Measurements from ENCODE around the gene SAMD14.

The SAMD14 gene

DNA sequence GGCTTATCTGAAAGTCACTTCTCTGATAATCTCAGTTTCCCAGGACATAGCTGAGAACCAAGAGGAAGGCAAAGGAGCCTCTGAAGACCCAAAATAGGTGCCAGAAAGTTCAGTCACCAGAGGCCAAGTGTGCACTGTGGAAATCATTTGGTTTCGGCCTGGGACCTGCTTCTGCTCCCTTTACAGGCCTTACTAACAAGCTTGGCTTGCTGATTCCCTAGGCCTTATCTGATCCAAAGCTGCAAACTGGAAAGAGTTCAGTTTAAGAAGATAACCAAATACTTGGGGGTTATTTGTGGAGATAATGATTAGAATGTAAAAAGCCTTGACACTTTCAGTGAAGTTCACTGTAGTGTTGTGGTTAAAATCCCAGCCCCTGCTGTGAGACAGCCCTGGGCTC is 57.0 kb downstream of the SAMD14 start:
- H3K4me3 ChIP-seq (ENCODE audit: low read depth in 1 of 2, low read length in 2 of 2), result no peak overlapping the region
- H3K4me1 ChIP-seq (ENCODE audit: control insufficient read depth in 1 of 2, insufficient read depth in 2 of 2, low read length in 2 of 2), result no peaks in the 10 kb centered on the region
- H3K9me3 ChIP-seq (ENCODE audit: control insufficient read depth in 1 of 2, low read length in 2 of 2), result no peaks in the 10 kb centered on the region
- no peaks in the 10 kb centered on the region for H3K27me3 ChIP-seq (ENCODE audit: low read depth, low read length)
- H3K36me3 ChIP-seq (ENCODE audit: control insufficient read depth in 1 of 2, insufficient read depth in 2 of 2, low read length in 2 of 2), result peaks cover 19 to 47% of the 10 kb centered on the region in 2 donors
- no peak overlapping the region for H3K27ac ChIP-seq (ENCODE audit: low read length)

- no peaks in the 10 kb centered on the region for H3K9me3 ChIP-seq (ENCODE audit: control insufficient read depth in 1 of 2, low read length in 2 of 2)
- no peaks in the 10 kb centered on the region for H3K27me3 ChIP-seq (ENCODE audit: low read depth, low read length)
- H3K4me1 ChIP-seq (ENCODE audit: control insufficient read depth in 1 of 2, insufficient read depth in 2 of 2, low read length in 2 of 2), result no peaks in the 10 kb centered on the region
- no peak overlapping the region for H3K4me3 ChIP-seq (ENCODE audit: low read depth in 1 of 2, low read length in 2 of 2)
- no peak overlapping the region for H3K27ac ChIP-seq (ENCODE audit: low read length)
- peaks cover 21 to 40% of the 10 kb centered on the region in 2 donors for H3K36me3 ChIP-seq (ENCODE audit: control insufficient read depth in 1 of 2, insufficient read depth in 2 of 2, low read length in 2 of 2)
These were observed 57.8 kb downstream of the SAMD14 start for GRCh38 chr17:50072130-50072529.

GRCh38 chr17:50071692-50072091 is 58.3 kb downstream of the SAMD14 start:
- peaks cover 20 to 41% of the 10 kb centered on the region in 2 donors for H3K36me3 ChIP-seq (ENCODE audit: control insufficient read depth in 1 of 2, insufficient read depth in 2 of 2, low read length in 2 of 2)
- H3K27me3 ChIP-seq (ENCODE audit: low read depth, low read length), result no peaks in the 10 kb centered on the region
- no peak overlapping the region for H3K4me3 ChIP-seq (ENCODE audit: low read depth in 1 of 2, low read length in 2 of 2)
- no peak overlapping the region for H3K27ac ChIP-seq (ENCODE audit: low read length)
- H3K9me3 ChIP-seq (ENCODE audit: control insufficient read depth in 1 of 2, low read length in 2 of 2), result no peaks in the 10 kb centered on the region
- no peaks in the 10 kb centered on the region for H3K4me1 ChIP-seq (ENCODE audit: control insufficient read depth in 1 of 2, insufficient read depth in 2 of 2, low read length in 2 of 2)

DNA sequence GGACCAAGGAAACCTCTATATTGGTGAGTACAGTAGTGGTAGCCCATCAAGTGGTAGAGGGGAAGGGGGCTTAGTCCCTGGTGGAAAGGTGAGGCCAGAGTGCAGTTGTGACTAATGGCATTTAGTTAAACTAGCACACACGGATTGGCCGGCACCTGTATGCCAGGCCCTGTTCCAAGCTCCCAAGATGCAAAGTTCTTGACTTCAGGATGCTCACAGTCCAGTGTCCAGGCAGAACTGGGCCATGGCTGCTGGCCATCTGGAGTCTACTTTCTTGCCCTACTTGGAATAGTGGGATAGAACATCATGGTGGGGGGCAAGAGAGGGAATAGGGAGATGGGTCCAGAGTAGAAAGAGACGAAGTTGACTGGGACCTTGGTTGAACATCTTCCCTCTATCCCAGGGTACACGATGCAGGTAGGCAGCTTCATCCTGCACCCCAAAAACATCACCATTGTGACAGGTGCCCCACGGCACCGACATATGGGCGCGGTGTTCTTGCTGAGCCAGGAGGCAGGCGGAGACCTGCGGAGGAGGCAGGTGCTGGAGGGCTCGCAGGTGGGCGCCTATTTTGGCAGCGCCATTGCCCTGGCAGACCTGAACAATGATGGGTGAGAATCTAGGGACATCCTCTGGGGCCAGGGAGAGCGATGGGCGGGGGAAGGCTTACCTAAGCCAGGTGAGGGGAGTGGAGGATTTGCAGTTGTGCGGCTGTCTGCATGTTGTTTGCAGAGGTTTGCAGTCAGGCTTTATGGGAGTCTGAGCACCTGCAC is 58.9 kb downstream of the SAMD14 start:
- Histone ChIP-seq H3K36me3 (ENCODE audit: control insufficient read depth in 1 of 2, insufficient read depth in 2 of 2, low read length in 2 of 2) (peaks cover 20 to 42% of the 10 kb centered on the region in 2 donors), H3K4me3 (ENCODE audit: low read depth in 1 of 2, low read length in 2 of 2) (no peak overlapping the region), H3K27me3 (ENCODE audit: low read depth, low read length) (no peaks in the 10 kb centered on the region)

GRCh38 chr17:50067996-50068395 is 62.0 kb downstream of the SAMD14 start:
- H3K4me3 ChIP-seq (ENCODE audit: low read depth in 1 of 2, low read length in 2 of 2), result no peak overlapping the region
- H3K27ac ChIP-seq (ENCODE audit: low read length), result no peak overlapping the region
- H3K36me3 ChIP-seq (ENCODE audit: control insufficient read depth in 1 of 2, insufficient read depth in 2 of 2, low read length in 2 of 2), result peaks cover 16 to 31% of the 10 kb centered on the region in 2 donors
- no peaks in the 10 kb centered on the region for H3K9me3 ChIP-seq (ENCODE audit: control insufficient read depth in 1 of 2, low read length in 2 of 2)
- no peaks in the 10 kb centered on the region for H3K27me3 ChIP-seq (ENCODE audit: low read depth, low read length)
- peaks cover 0 to 12% of the 10 kb centered on the region in 2 donors for H3K4me1 ChIP-seq (ENCODE audit: control insufficient read depth in 1 of 2, insufficient read depth in 2 of 2, low read length in 2 of 2)

More for the DNA sequence above, 58.9 kb downstream of the SAMD14 start:
- Histone ChIP-seq H3K9me3 (ENCODE audit: control insufficient read depth in 1 of 2, low read length in 2 of 2) (no peaks in the 10 kb centered on the region), H3K27ac (ENCODE audit: low read length) (no peak overlapping the region), H3K4me1 (ENCODE audit: control insufficient read depth in 1 of 2, insufficient read depth in 2 of 2, low read length in 2 of 2) (no peaks in the 10 kb centered on the region)

DNA sequence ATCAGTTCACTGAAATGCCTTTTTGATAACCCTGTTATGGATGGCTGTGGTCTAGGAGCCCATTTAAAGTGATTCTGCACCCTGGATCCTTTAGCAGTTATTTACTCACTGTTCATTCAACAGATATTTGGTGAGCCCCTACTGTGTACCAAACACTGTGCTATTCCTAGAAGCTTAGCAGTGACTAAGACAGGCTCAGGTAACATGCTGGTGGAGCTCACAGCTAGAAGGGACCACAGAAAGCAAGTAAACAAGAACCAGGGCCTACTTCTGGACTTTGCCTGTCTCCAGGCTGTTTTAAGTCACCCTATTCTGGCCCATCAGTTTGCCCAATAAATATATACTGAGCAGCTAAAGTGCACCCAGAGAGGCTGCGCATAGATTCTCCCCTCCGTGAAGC is 63.0 kb downstream of the SAMD14 start:
- Histone ChIP-seq H3K27me3 (ENCODE audit: low read depth, low read length) (no peaks in the 10 kb centered on the region), H3K4me1 (ENCODE audit: control insufficient read depth in 1 of 2, insufficient read depth in 2 of 2, low read length in 2 of 2) (peaks cover 0 to 22% of the 10 kb centered on the region in 2 donors), H3K4me3 (ENCODE audit: low read depth in 1 of 2, low read length in 2 of 2) (no peak overlapping the region), H3K27ac (ENCODE audit: low read length) (no peak overlapping the region), H3K36me3 (ENCODE audit: control insufficient read depth in 1 of 2, insufficient read depth in 2 of 2, low read length in 2 of 2) (peaks cover 16 to 28% of the 10 kb centered on the region in 2 donors), H3K9me3 (ENCODE audit: control insufficient read depth in 1 of 2, low read length in 2 of 2) (no peaks in the 10 kb centered on the region)

DNA sequence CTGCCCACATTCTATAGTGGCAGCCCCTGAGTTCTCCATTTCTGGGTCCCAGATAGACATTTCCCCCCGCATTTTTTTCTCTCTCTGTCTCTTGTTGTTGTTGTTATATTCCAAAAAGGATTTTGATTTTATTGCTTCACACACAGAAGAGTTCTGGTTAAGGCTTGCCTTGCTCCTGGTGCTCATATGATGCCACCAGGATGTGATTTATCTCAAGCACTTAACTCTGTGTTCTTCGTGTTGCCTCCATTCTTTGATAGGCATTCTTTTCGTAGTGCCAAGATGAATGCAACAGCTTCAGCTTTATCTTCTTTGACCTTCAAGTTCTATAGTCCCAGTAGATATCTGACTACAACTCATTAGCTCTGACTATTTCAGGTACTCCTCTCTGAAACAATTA is 64.9 kb downstream of the SAMD14 start:
- Histone ChIP-seq H3K4me3 (ENCODE audit: low read depth in 1 of 2, low read length in 2 of 2) (no peak overlapping the region), H3K27me3 (ENCODE audit: low read depth, low read length) (no peaks in the 10 kb centered on the region), H3K9me3 (ENCODE audit: control insufficient read depth in 1 of 2, low read length in 2 of 2) (no peaks in the 10 kb centered on the region), H3K4me1 (ENCODE audit: control insufficient read depth in 1 of 2, insufficient read depth in 2 of 2, low read length in 2 of 2) (peaks cover 15 to 41% of the 10 kb centered on the region in 2 donors), H3K36me3 (ENCODE audit: control insufficient read depth in 1 of 2, insufficient read depth in 2 of 2, low read length in 2 of 2) (peaks cover 8 to 13% of the 10 kb centered on the region in 2 donors), H3K27ac (ENCODE audit: low read length) (peak overlapping the region; percentile 7)

GRCh38 chr17:50064253-50065001 is 65.5 kb downstream of the SAMD14 start:
- Histone ChIP-seq H3K27ac (ENCODE audit: low read length) (peak overlapping the region; percentile 7), H3K36me3 (ENCODE audit: control insufficient read depth in 1 of 2, insufficient read depth in 2 of 2, low read length in 2 of 2) (peaks cover 6 to 8% of the 10 kb centered on the region in 2 donors), H3K4me1 (ENCODE audit: control insufficient read depth in 1 of 2, insufficient read depth in 2 of 2, low read length in 2 of 2) (peaks cover 18 to 47% of the 10 kb centered on the region in 2 donors), H3K27me3 (ENCODE audit: low read depth, low read length) (no peaks in the 10 kb centered on the region), H3K9me3 (ENCODE audit: control insufficient read depth in 1 of 2, low read length in 2 of 2) (no peaks in the 10 kb centered on the region), H3K4me3 (ENCODE audit: low read depth in 1 of 2, low read length in 2 of 2) (no peak overlapping the region)

DNA sequence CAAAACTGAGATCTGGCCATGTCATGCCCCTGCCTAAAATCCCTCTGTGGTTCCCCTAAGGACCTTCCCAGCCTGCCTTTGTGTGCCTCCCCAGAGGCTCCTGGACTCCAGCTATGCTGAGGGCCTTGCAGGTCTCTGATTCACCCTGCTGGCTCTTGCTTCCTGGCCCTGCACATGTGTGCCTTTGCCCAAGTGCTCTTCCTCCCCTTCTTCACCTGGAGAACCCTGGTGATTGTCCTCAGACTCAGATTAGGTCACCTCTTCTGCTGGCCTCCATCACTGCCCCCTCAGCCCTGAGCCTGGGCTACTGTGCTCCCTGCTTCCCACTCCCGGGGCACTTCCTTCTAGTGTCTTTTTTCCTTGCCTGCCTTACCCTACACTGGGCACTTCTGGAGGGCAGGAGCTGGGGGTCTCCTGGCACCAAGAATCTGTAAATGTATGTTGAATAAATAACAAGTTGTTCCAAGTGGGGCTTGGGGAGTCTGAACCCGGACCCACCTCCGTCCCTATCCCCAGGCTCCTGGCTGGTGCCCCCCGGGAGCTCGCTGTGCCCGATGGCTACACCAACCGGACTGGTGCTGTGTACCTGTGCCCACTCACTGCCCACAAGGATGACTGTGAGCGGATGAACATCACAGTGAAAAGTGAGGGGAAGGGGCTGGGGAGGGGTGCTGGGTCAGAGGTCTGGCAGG is 66.3 kb downstream of the SAMD14 start:
- Histone ChIP-seq H3K27me3 (ENCODE audit: low read depth, low read length) (no peaks in the 10 kb centered on the region), H3K36me3 (ENCODE audit: control insufficient read depth in 1 of 2, insufficient read depth in 2 of 2, low read length in 2 of 2) (peaks cover 6 to 8% of the 10 kb centered on the region in 2 donors), H3K9me3 (ENCODE audit: control insufficient read depth in 1 of 2, low read length in 2 of 2) (no peaks in the 10 kb centered on the region), H3K27ac (ENCODE audit: low read length) (peak overlapping the region; percentile 7), H3K4me1 (ENCODE audit: control insufficient read depth in 1 of 2, insufficient read depth in 2 of 2, low read length in 2 of 2) (peaks cover 25 to 55% of the 10 kb centered on the region in 2 donors), H3K4me3 (ENCODE audit: low read depth in 1 of 2, low read length in 2 of 2) (no peak overlapping the region)

DNA sequence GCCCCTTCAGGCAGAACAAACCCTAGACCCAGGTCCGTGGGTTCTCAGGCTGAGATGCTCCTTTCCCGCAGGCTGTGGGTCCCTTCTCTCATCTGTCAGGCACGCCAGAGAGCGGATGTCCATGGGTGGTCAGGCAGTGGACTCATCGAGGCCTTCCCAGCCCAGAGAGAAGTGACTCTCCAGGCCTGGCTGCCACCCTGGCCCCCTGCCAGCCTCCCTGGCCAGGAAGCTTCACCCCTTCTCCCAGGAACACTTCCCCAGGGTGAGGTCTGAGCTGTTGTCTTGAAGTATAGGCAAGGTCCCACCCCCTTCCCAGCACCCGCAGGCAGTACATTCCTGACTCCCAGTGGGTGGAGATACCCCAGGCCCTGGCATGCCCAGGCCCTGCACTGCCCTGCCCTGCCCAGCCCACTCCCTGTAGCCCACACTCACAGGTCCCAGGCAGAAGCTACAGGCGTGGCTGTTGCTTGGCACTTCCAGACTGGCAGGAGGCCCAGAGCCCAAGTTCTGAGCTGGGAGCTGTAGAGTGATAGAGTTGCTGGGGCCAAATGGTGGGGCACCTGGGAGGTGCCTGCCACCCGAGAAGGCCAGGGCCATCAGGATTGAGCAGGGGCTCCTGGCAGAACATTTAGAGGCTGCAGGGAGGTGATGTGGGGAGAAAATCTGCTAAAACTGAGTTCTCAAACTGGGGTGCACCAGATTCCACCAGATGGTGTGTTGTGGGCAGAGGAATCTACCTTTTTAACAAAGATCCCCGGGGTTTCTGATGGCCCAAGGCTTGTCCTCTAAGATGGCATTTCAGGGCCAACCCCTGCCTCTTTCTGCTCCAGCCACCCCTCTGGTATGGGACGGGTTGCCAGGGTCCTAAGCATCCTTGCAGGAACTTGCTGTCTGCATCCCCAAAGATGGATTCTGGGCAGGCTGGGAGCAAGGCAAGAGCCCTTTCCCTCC is 67.4 kb downstream of the SAMD14 start:
- no peaks in the 10 kb centered on the region for H3K27me3 ChIP-seq (ENCODE audit: low read depth, low read length)
- no peaks in the 10 kb centered on the region for H3K9me3 ChIP-seq (ENCODE audit: control insufficient read depth in 1 of 2, low read length in 2 of 2)
- peak overlapping the region; percentile 51 for H3K27ac ChIP-seq (ENCODE audit: low read length)
- H3K36me3 ChIP-seq (ENCODE audit: control insufficient read depth in 1 of 2, insufficient read depth in 2 of 2, low read length in 2 of 2), result peaks cover 3 to 6% of the 10 kb centered on the region in 2 donors
- peaks cover 34 to 65% of the 10 kb centered on the region in 2 donors for H3K4me1 ChIP-seq (ENCODE audit: control insufficient read depth in 1 of 2, insufficient read depth in 2 of 2, low read length in 2 of 2)
- H3K4me3 ChIP-seq (ENCODE audit: low read depth in 1 of 2, low read length in 2 of 2), result no peak overlapping the region

Data from muscle layer of duodenum (tissue), 2 donors.